Stomach smooth muscle (tissue), 2 donors: ENCODE data around the gene ADK.

Experiments used
- H3K27ac ChIP-seq: one replicate; pipeline ENCODE4 v1.7.0; 2013; ENCODE audit warnings: mild to moderate bottlenecking, low read length, inconsistent platforms
- H3K27me3 ChIP-seq, 2 donors: one replicate each; pipeline ENCODE4 v1.7.0; 2013; ENCODE audit warnings: low read length in 2 of 2; ENCODE audit not compliant: insufficient read depth in 2 of 2, control insufficient read depth in 1 of 2
- H3K36me3 ChIP-seq, 2 donors: one replicate each; pipeline ENCODE4 v1.7.0; 2013; ENCODE audit warnings: low read length in 2 of 2; ENCODE audit not compliant: control insufficient read depth in 2 of 2, insufficient read depth in 2 of 2
- H3K4me1 ChIP-seq: one replicate; pipeline ENCODE4 v1.7.0; 2013; ENCODE audit warnings: low read length; ENCODE audit not compliant: control insufficient read depth, insufficient read depth
- H3K4me3 ChIP-seq, 2 donors: one replicate each; pipeline ENCODE4 v1.7.0; 2013; ENCODE audit warnings: low read length in 2 of 2
- H3K9ac ChIP-seq, 2 donors: one replicate each; pipeline ENCODE4 v1.7.0; 2013; ENCODE audit warnings: low read length in 2 of 2, mild to moderate bottlenecking in 1 of 2
- H3K9me3 ChIP-seq, 2 donors: one replicate each; pipeline ENCODE4 v1.7.0; 2013; ENCODE audit warnings: low read length in 2 of 2; ENCODE audit not compliant: control insufficient read depth in 2 of 2
- donor health status: healthy.
- donor health status: Pancreatic carcinoma.

ADK gene

GRCh38 chr10:74322141-74322540 is 171.1 kb downstream of the ADK start:
- Histone ChIP-seq H3K27me3 (no peaks in the 10 kb centered on the region), H3K27ac (no peak overlapping the region), H3K4me3 (no peak overlapping the region), H3K9ac (no peak overlapping the region), H3K36me3 (peaks cover 0 to 2% of the 10 kb centered on the region in 2 donors), H3K4me1 (no peaks in the 10 kb centered on the region), H3K9me3 (no peaks in the 10 kb centered on the region)

GRCh38 chr10:74322565-74322964 is 171.5 kb downstream of the ADK start:
- Histone ChIP-seq H3K4me3 (no peak overlapping the region), H3K27me3 (no peaks in the 10 kb centered on the region)

GRCh38 chr10:74328388-74328787 is 177.4 kb downstream of the ADK start:
- H3K27ac ChIP-seq, result no peak overlapping the region
- H3K4me1 ChIP-seq, result no peaks in the 10 kb centered on the region
- H3K9ac ChIP-seq, result no peak overlapping the region
- no peaks in the 10 kb centered on the region for H3K9me3 ChIP-seq
- H3K27me3 ChIP-seq, result no peaks in the 10 kb centered on the region
- no peaks in the 10 kb centered on the region for H3K36me3 ChIP-seq
- no peak overlapping the region for H3K4me3 ChIP-seq

More at GRCh38 chr10:74322565-74322964, 171.5 kb downstream of the ADK start:
- Histone ChIP-seq H3K27ac (no peak overlapping the region), H3K9me3 (no peaks in the 10 kb centered on the region), H3K4me1 (no peaks in the 10 kb centered on the region), H3K9ac (no peak overlapping the region), H3K36me3 (peaks cover 0 to 2% of the 10 kb centered on the region in 2 donors)

GRCh38 chr10:74329873-74330272 is 178.9 kb downstream of the ADK start:
- Histone ChIP-seq H3K27me3 (no peaks in the 10 kb centered on the region), H3K4me1 (no peaks in the 10 kb centered on the region), H3K9ac (no peak overlapping the region), H3K4me3 (no peak overlapping the region), H3K9me3 (peaks cover 0 to 2% of the 10 kb centered on the region in 2 donors), H3K27ac (no peak overlapping the region), H3K36me3 (no peaks in the 10 kb centered on the region)

- H3K4me3 ChIP-seq, result no peak overlapping the region
- H3K4me1 ChIP-seq, result no peaks in the 10 kb centered on the region
- H3K9ac ChIP-seq, result no peak overlapping the region
- no peaks in the 10 kb centered on the region for H3K36me3 ChIP-seq
- H3K27me3 ChIP-seq, result no peaks in the 10 kb centered on the region
- H3K27ac ChIP-seq, result no peak overlapping the region
- H3K9me3 ChIP-seq, result peaks cover 0 to 2% of the 10 kb centered on the region in 2 donors
These were observed 179.6 kb downstream of the ADK start for GRCh38 chr10:74330646-74331045.

GRCh38 chr10:74332398-74332797 is 181.4 kb downstream of the ADK start:
- H3K9me3 ChIP-seq, result peaks cover 0 to 2% of the 10 kb centered on the region in 2 donors

GRCh38 chr10:74333174-74333573 is 182.2 kb downstream of the ADK start:
- H3K27me3 ChIP-seq, result no peaks in the 10 kb centered on the region
- no peak overlapping the region for H3K27ac ChIP-seq
- no peaks in the 10 kb centered on the region for H3K36me3 ChIP-seq
- no peaks in the 10 kb centered on the region for H3K4me1 ChIP-seq
- no peak overlapping the region for H3K4me3 ChIP-seq
- H3K9ac ChIP-seq, result no peak overlapping the region
- H3K9me3 ChIP-seq, result peaks cover 0 to 2% of the 10 kb centered on the region in 2 donors

More at GRCh38 chr10:74332398-74332797, 181.4 kb downstream of the ADK start:
- H3K9ac ChIP-seq, result no peak overlapping the region
- no peaks in the 10 kb centered on the region for H3K4me1 ChIP-seq
- no peaks in the 10 kb centered on the region for H3K36me3 ChIP-seq
- H3K27me3 ChIP-seq, result no peaks in the 10 kb centered on the region
- no peak overlapping the region for H3K27ac ChIP-seq
- H3K4me3 ChIP-seq, result no peak overlapping the region

GRCh38 chr10:74334221-74334620 is 183.2 kb downstream of the ADK start:
- Histone ChIP-seq H3K9me3 (peaks cover 0 to 2% of the 10 kb centered on the region in 2 donors), H3K27me3 (no peaks in the 10 kb centered on the region), H3K36me3 (no peaks in the 10 kb centered on the region), H3K9ac (no peak overlapping the region), H3K27ac (no peak overlapping the region), H3K4me3 (peak overlapping the region in 1 of 2 donors; percentile 20), H3K4me1 (no peaks in the 10 kb centered on the region)

GRCh38 chr10:74335501-74335900 is 184.5 kb downstream of the ADK start:
- H3K4me3 ChIP-seq, result no peak overlapping the region
- H3K27me3 ChIP-seq, result no peaks in the 10 kb centered on the region
- H3K9me3 ChIP-seq, result peaks cover 0 to 2% of the 10 kb centered on the region in 2 donors
- H3K9ac ChIP-seq, result no peak overlapping the region
- no peaks in the 10 kb centered on the region for H3K4me1 ChIP-seq
- no peak overlapping the region for H3K27ac ChIP-seq
- no peaks in the 10 kb centered on the region for H3K36me3 ChIP-seq

GRCh38 chr10:74337330-74338016 is 186.5 kb downstream of the ADK start:
- Histone ChIP-seq H3K27ac (no peak overlapping the region), H3K9me3 (peaks cover 0 to 2% of the 10 kb centered on the region in 2 donors), H3K4me3 (no peak overlapping the region), H3K36me3 (no peaks in the 10 kb centered on the region), H3K4me1 (no peaks in the 10 kb centered on the region), H3K27me3 (no peaks in the 10 kb centered on the region), H3K9ac (no peak overlapping the region)

- no peak overlapping the region for H3K9ac ChIP-seq
- no peaks in the 10 kb centered on the region for H3K4me1 ChIP-seq
- peaks cover 0 to 5% of the 10 kb centered on the region in 2 donors for H3K9me3 ChIP-seq
- no peak overlapping the region for H3K27ac ChIP-seq
- H3K4me3 ChIP-seq, result no peak overlapping the region
- H3K27me3 ChIP-seq, result no peaks in the 10 kb centered on the region
- no peaks in the 10 kb centered on the region for H3K36me3 ChIP-seq
These were observed 192.0 kb downstream of the ADK start for GRCh38 chr10:74342991-74343390.
